Activated T-helper 1 cell treated with anti-CD3 and anti-CD28 coated beads, Interleukin-12 subunit alpha, Interleukin-12 subunit beta, Interleukin-2, Interleukin-4 antibody, amounts not matched to agents 30 ng/mL and 10 ng/mL and 1 ng/mL, durations not matched to agents 14 hours and 24 hours and 36 hours (primary cell): ENCODE data around the gene SIMC1. TPM values are rescaled to one million over a fixed set of nuclear protein-coding genes. Genes with fewer than 3 reads are reported as not detected.
A peak's percentile ranks its signal among the peaks of the same experiment; 100 is the strongest.
"Not testable (repeated sequence)": the region's sequence is repeated elsewhere in the genome, so short reads cannot be mapped to it uniquely, and the experiment has no call there.

Experiments used
- DNase-seq: peaks from one replicate; pipeline ENCODE4 v3.0.0; 2021; ENCODE audit warnings: low spot score
- H3K27ac Mint-ChIP-seq: one replicate; pipeline ENCODE4 v1.8.0; 2021; ENCODE audit warnings: mild to moderate bottlenecking, mixed read lengths
- H3K27me3 Mint-ChIP-seq: one replicate; pipeline ENCODE4 v1.8.0; 2022; ENCODE audit warnings: mild to moderate bottlenecking, moderate library complexity, mixed read lengths; ENCODE audit not compliant: insufficient read depth
- H3K36me3 Mint-ChIP-seq: one replicate; pipeline ENCODE4 v1.8.0; 2021; ENCODE audit warnings: low read depth, mixed read lengths
- H3K4me1 Mint-ChIP-seq: one replicate; pipeline ENCODE4 v1.8.0; 2021; ENCODE audit warnings: low read depth, mixed read lengths
- H3K4me3 Mint-ChIP-seq: one replicate; pipeline ENCODE4 v1.8.0; 2021; ENCODE audit warnings: mild to moderate bottlenecking, moderate library complexity, mixed read lengths
- H3K9me3 Mint-ChIP-seq: one replicate; pipeline ENCODE4 v1.8.0; 2021; ENCODE audit warnings: mixed read lengths
- intact Hi-C: fragments of 100-400 bp; cut with micrococcal nuclease; formaldehyde crosslinking; loops from one replicate; pipeline ENCODE4 v1.15.1; 2024
- total RNA-seq: library from RNA; stranded (reverse); gene quantifications from 2 replicates; pipeline ENCODE4 v1.2.3, GENCODE V29; 2022

Gene SIMC1
- 36.7 and 42.2 TPM in 2 replicates for total RNA-seq

- intact Hi-C loops: loop anchor here (5.0 kb wide), 2 partner anchors 124 to 149 kb away; partner anchors contain the start of genes HIGD2A, KIAA1191 and NOP16
- peaks cover 14% of the 10 kb centered on the region for H3K4me1 Mint-ChIP-seq
- peak within 1 kb of the TSS; percentile 78 for H3K4me3 Mint-ChIP-seq
- peak; percentile 59 for DNase-seq
- H3K36me3 Mint-ChIP-seq, H3K9me3 Mint-ChIP-seq, H3K27me3 Mint-ChIP-seq, H3K27ac Mint-ChIP-seq: not testable (repeated sequence)
These were observed at the start of gene SIMC1 for GRCh38 chr5:176237971-176238644. Gene SIMC1 (plus strand): TSS chr5:176238424. CDS start chr5:176238509, 85 bp downstream.

DNA sequence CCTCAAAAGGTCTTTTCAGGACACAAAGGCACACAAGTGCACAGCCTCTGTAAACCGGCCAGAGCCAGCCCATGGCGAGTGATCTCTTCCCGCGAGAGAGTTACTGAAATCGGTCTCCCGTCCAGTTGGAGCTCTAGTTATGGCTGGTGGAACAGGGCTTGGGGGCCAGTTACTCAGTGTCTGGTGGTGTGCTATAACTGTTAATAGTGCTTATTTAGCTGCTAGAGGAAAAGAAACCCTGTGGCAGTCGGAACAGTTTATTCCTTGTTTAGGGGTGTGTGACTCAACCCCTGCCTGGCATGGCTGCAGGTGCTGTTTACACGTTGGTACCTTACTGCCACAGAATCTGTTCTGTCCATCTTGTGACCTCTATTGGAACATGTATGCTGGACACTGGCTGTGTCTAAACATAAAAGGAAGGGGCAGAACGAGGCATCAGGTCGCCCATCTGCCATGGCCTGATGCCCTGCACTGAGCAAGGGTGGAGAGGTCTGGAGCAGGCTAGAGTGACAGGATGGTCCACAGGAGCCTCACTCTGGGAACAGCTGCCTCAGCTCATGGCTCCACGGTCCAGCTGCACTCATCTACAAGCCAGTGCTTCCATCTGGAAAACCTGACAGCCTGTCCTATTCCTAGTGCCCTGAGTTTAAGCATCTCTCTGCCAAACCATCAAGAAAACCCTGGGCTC, 49.6 kb upstream of the SIMC1 start:
- intact Hi-C loops: no loop called here
- H3K9me3 Mint-ChIP-seq: no peaks in the 10 kb centered on the region
- H3K4me1 Mint-ChIP-seq: no peaks in the 10 kb centered on the region
- no peak overlapping the region for H3K4me3 Mint-ChIP-seq
- no peak for DNase-seq
- no peak overlapping the region for H3K27ac Mint-ChIP-seq
- H3K36me3 Mint-ChIP-seq: no peaks in the 10 kb centered on the region
- H3K27me3 Mint-ChIP-seq: peaks cover 5% of the 10 kb centered on the region

- Mint-ChIP-seq H3K27ac (no peak overlapping the region), H3K27me3 (peaks cover 2% of the 10 kb centered on the region)
These were observed 48.4 kb upstream of the SIMC1 start for GRCh38 chr5:176189857-176190256.

GRCh38 chr5:176190886-176191755, 47.1 kb upstream of the SIMC1 start:
- H3K4me1 Mint-ChIP-seq: no peaks in the 10 kb centered on the region
- no peak overlapping the region for H3K27ac Mint-ChIP-seq
- H3K27me3 Mint-ChIP-seq: peaks cover 6% of the 10 kb centered on the region
- no peaks in the 10 kb centered on the region for H3K36me3 Mint-ChIP-seq
- H3K4me3 Mint-ChIP-seq: no peak overlapping the region
- intact Hi-C loops: no loop called here
- no peaks in the 10 kb centered on the region for H3K9me3 Mint-ChIP-seq
- no peak for DNase-seq

More at GRCh38 chr5:176189857-176190256, 48.4 kb upstream of the SIMC1 start:
- no peaks in the 10 kb centered on the region for H3K36me3 Mint-ChIP-seq
- intact Hi-C loops: no loop called here
- H3K9me3 Mint-ChIP-seq: no peaks in the 10 kb centered on the region
- no peak for DNase-seq
- no peak overlapping the region for H3K4me3 Mint-ChIP-seq
- no peaks in the 10 kb centered on the region for H3K4me1 Mint-ChIP-seq

- Mint-ChIP-seq H3K4me3 (no peak overlapping the region), H3K27me3 (peaks cover 6% of the 10 kb centered on the region), H3K36me3 (no peaks in the 10 kb centered on the region), H3K4me1 (no peaks in the 10 kb centered on the region), H3K27ac (no peak overlapping the region), H3K9me3 (no peaks in the 10 kb centered on the region)
- intact Hi-C loops: no loop called here
- no peak for DNase-seq
These were observed 46.0 kb upstream of the SIMC1 start for GRCh38 chr5:176192094-176192721.

DNA sequence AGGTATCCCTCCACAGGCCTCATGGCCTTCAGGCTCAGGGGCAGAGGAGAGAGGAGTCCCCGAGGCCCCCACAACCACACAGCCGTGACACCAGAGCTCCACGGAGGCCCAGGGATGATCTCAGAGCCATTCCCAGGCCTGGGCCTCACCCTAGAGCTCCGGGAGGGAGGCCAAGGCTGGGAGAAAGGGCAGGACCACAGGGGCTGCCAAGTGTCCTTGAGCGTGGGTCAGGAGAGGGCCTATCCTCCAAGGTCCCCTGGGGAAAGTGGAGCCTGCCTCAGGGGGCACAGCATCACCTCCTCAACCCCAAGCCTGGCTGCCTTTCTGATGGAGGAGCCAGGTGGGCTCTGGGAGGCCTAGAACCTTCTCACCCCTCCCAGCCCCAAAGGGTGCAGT, 45.5 kb upstream of the SIMC1 start:
- H3K27ac Mint-ChIP-seq, intact Hi-C loops: not testable (repeated sequence)

DNA sequence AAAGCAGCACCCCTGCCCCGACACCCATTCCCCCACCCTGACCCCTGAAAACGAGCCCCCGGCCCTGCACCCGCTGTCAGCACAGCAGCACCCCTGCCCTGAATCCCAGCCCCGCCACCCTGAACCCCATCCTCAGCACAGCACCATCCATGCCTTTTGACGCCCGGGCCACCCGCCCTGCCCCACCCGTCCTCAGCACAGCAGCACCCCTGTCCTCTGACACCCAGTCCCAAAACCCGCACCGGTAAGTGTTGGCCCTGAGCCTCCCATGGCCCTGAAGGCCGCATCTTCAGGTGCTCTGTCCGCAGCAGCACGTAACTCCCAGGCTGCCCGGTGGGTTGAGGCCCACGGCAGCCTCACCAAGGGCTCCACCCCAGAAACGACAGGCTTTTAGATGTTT, 44.6 kb upstream of the SIMC1 start:
- DNase-seq, intact Hi-C loops, H3K4me3 Mint-ChIP-seq, H3K27ac Mint-ChIP-seq, H3K36me3 Mint-ChIP-seq, H3K4me1 Mint-ChIP-seq, H3K9me3 Mint-ChIP-seq: not testable (repeated sequence)
- H3K27me3 Mint-ChIP-seq: peaks cover 14% of the 10 kb centered on the region

More for the DNA sequence above, 45.5 kb upstream of the SIMC1 start:
- H3K4me3 Mint-ChIP-seq, H3K9me3 Mint-ChIP-seq, DNase-seq, H3K36me3 Mint-ChIP-seq, H3K4me1 Mint-ChIP-seq: not testable (repeated sequence)
- peaks cover 11% of the 10 kb centered on the region for H3K27me3 Mint-ChIP-seq

GRCh38 chr5:176194238-176195083, 43.8 kb upstream of the SIMC1 start:
- H3K36me3 Mint-ChIP-seq, H3K4me1 Mint-ChIP-seq, H3K9me3 Mint-ChIP-seq, DNase-seq, H3K27ac Mint-ChIP-seq, intact Hi-C loops, H3K4me3 Mint-ChIP-seq: not testable (repeated sequence)
- H3K27me3 Mint-ChIP-seq: peaks cover 16% of the 10 kb centered on the region

- H3K27me3 Mint-ChIP-seq: peaks cover 20% of the 10 kb centered on the region
- H3K4me3 Mint-ChIP-seq, DNase-seq, H3K27ac Mint-ChIP-seq, intact Hi-C loops, H3K9me3 Mint-ChIP-seq, H3K4me1 Mint-ChIP-seq, H3K36me3 Mint-ChIP-seq: not testable (repeated sequence)
These were observed 43.2 kb upstream of the SIMC1 start for GRCh38 chr5:176195084-176195413.

DNA sequence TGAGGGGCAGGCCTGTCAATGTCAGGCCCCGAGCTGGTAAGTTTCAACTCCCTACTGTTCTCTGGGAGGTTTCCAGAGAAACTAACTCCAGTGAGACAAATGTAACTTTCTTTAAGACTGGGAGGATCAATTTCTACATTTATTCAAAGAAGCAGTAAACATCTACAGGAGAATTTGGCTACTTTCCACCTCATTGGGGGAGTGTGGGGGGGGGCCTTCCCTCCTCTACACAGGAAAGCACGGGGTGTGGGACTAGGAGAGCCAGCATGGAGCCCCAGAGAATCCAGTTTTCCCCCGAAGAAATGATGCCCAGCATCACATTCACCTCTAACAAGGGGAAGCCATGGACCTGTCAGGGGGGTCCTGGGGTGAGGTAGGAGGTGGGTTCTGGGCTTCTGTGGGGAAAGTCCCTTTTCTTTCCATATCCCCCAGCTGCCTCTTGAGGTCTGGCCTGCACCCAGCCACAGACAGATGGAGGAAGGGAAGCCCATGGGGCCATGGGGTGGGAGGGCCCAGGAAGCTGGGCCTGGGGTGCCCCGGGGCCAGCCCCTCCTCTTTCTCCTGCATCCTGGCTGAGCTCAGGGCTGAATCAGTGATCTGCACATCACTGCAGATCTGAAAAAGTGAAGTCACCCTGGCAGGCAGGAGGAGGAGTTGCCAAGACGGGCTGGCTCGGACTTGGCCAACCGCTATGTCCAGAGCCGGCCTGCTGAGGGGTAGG, 42.6 kb upstream of the SIMC1 start:
- H3K4me3 Mint-ChIP-seq, DNase-seq, H3K27ac Mint-ChIP-seq: not testable (repeated sequence)

DNA sequence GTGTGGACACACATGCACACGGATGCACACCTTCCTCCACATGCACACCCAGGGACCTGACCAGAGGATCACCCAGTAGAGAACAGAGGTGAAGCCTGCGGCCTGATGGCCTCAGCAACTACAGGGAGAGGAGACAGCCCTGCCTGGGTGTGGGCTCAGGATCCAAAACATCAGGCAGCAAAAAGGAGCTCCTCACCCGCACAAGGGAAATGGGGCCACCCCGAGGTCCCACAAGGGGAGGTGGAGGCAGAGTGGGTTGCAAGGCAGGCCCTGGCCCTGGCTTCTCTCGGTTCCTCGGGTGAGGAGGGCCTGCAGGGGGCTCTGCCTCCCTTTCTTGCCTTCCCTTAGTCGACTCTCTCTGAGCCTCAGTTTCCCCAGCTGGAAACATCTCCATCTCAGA, 41.4 kb upstream of the SIMC1 start:
- H3K27ac Mint-ChIP-seq, DNase-seq, H3K36me3 Mint-ChIP-seq, H3K4me1 Mint-ChIP-seq, H3K9me3 Mint-ChIP-seq, intact Hi-C loops, H3K4me3 Mint-ChIP-seq: not testable (repeated sequence)
- H3K27me3 Mint-ChIP-seq: peaks cover 23% of the 10 kb centered on the region

More for the DNA sequence above, 42.6 kb upstream of the SIMC1 start:
- H3K4me1 Mint-ChIP-seq, intact Hi-C loops, H3K36me3 Mint-ChIP-seq, H3K9me3 Mint-ChIP-seq: not testable (repeated sequence)
- H3K27me3 Mint-ChIP-seq: peaks cover 23% of the 10 kb centered on the region
